GM21786 (cell line): ENCODE measurements around the gene HS6ST1.

Experiments
- ATAC-seq: cut with Tn5 transposase; IDR thresholded peaks from one replicate; pipeline ENCODE4 v1.9.1; 2021; ENCODE audit not compliant: unreplicated experiment

The HS6ST1 gene

DNA sequence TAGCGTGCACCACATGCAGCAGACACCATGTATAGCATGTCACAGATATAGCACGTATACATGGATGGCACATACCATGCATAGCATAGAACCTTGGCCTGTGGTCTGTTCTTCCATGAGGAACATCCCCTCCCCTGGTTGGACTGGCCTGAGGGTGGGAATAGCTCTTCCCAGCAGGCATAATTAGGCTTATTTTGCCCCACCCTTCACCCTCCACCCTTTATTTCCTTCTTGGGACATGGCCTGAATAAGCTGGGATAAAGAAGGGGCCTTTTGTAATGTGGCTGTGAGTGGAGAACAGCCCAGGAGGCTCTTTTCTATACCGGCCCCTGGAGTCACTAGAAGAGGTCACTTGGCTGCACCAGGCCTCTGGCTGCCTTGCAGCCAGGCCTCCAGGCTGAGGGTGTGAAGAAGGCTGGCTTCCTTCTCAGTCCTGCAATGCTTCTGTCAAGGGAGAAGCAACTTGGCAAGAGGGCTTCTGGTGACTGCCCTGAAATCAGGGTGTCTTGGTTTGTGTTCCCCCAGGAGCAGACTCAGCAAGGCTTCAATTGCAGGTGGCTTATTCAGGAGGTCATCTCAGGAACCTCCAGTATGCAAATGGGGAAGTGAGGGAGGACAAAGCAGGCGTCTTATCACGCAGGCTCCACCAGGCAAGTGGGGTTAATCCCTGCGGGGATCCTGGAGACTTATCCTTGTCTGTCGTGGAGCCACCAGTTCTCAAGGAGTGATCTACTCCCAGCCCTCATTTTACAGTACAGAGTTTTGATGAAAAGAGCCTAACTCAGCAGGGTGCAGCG is 68.2 kb downstream of the HS6ST1 start:
- ATAC-seq = no peak

- no peak for ATAC-seq
Measured at GRCh38 chr2:128249555-128249954, 69.1 kb downstream of the HS6ST1 start.

GRCh38 chr2:128245813-128246212 is 72.9 kb downstream of the HS6ST1 start:
- no peak for ATAC-seq

DNA sequence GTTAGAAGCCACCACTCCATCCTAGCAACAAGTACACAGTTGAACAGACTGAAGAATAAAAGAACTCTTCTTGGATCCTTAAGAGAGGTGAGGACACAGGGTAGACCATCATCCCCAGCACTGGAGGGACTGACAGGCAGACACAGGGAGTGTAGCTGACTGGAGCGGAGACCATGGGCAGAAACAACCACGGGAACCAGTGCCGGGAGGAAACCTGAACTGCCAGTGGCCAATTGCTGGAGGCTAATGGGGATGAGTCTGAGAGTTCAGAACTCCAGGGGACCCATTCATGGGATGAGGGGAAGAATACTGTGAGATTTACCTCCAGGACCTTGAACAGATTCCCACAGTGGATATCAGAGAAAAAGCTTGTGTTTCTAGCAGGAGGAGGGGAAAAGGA is 76.8 kb downstream of the HS6ST1 start:
- ATAC-seq = no peak

- no peak for ATAC-seq
Measured at GRCh38 chr2:128237911-128238697, 80.6 kb downstream of the HS6ST1 start.

- ATAC-seq = no peak
Measured at GRCh38 chr2:128237081-128237534, 81.6 kb downstream of the HS6ST1 start.

DNA sequence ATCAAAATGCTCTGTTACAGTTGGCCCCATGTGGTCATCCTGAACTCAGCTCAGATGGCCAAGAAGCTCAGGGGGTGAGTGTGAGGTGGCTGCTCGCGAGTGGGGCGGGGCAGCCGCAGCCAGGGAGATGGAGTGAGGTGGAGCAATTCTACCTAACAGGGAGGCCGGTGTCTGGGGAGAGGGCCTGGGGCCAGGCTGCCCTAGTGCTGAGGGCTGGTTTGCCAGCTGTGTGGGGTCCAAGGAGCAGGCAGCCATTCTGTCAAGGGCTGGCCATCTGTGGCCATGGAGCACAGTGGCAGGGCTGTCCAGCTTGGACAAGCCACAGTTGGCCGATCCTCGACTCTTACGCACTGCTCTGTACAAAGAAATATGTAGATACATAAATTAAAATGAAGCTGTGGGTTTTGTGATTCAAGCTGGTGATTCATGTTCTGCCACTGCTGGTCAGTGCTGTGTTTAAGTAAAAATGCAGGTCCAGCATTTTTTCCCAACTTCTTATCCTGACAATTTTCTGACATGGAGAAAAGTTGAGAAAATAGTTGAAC is 82.1 kb downstream of the HS6ST1 start:
- ATAC-seq = no peak

DNA sequence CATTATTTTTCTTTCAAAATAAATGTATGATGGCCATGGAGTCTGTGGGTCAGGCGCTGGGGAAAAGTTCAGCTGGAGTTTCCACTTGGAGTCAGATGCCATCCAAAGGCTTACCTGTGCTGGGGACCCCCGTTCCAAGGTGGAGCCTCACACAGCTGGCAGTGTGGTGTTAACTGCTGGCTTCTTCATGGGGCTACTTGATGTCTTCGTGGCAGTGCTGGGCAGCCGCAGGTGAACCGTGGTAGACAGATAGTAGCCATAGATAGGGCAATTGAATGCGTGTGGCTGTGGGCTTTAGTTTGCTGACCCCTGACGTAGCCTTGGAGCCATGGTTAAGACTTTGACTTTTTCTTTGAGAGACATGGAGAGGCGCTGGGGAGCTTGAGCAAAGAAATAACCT is 83.1 kb downstream of the HS6ST1 start:
- no peak for ATAC-seq

- no peak for ATAC-seq
Measured at GRCh38 chr2:128234613-128235012, 84.1 kb downstream of the HS6ST1 start.

DNA sequence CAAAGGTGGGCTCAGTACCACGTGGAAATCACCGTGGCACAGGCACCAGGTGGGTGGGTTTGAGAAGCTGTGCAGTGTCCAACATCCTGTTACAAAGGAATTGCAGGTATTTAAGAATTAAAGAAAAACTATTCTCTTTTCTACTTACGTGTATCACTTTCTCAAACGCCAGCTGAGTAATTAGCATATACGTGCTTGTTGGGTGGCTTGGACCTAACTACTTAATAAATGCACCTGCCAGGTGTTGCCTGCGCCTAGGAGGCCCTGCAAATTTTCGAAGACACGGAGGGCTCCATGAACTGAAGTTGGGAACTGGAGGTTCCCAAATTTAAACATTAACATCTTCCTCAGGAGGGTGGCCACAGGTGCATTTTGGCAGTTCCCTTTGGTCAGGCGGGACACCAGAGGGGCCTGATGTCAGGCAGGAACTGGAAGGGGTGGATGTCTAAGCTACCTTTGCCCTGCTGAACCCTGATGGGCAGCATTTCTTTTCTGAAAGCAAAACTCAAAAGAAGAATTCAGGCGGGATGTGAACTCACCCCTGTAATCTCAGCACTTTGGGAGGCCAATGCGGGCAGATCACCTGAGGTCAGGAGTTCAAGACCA is 84.8 kb downstream of the HS6ST1 start:
- ATAC-seq = no peak

GRCh38 chr2:128232965-128233789 is 85.5 kb downstream of the HS6ST1 start:
- peak; percentile 97 for ATAC-seq

- no peak for ATAC-seq
Measured at GRCh38 chr2:128228894-128229293, 89.8 kb downstream of the HS6ST1 start.

GRCh38 chr2:128227862-128228261 is 90.8 kb downstream of the HS6ST1 start:
- no peak for ATAC-seq

GRCh38 chr2:128219891-128220290 is 98.8 kb downstream of the HS6ST1 start:
- ATAC-seq = no peak

DNA sequence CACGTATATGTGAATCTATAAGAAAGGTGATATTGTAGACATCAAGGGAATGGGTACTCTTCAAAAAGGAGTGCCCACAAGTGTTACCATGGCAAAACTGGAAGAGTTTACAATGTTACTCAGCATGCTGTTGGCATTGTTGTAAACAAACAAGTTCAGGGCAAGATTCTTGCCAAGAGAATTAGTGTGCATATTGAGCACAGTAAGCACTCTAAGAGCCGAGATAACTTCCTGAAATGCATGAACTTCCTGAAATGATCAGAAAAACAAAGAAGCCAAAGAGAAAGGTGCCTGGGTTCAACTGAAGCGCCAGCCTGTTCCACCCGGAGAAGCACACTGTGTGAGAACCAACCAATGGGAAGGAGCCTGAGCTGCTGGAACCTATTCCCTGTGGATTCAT is 101.0 kb downstream of the HS6ST1 start:
- no peak for ATAC-seq

DNA sequence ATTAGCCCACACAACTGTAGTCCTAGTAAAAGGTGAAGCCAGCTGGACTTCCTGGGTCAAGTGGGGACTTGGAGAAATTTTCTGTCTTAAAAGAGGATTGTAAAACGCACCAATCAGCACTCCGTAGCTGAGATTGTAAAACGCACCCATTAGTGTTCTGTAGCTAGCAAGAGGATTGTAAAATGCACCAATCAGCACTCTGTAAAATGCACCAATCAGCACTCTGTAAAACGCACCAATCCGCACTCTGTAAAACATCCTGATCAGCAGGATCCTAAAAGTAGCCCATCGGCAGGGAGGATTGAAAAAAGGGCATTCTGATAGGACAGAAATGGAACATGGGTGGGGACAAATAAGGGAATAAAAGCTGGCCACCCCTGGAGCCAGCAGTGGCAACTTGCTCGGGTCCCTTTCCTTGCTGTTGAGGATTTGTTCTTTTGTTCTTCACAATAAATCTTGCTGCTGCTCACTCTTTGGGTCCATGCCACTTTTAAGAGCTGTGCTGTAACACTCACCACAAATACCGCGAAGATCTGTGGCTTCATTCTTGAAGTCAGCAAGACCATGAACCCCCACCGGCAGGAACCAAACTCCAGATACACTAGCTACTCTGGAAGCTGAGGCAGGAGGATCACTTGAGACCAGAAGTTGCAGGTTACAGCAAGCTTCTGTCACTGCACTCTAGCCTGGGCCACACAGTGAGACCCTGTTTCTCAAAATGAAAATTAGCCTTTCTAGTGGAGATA is 102.6 kb downstream of the HS6ST1 start:
- no peak for ATAC-seq
